ENCODE data around the gene PPP2R5C. TPM values are rescaled to one million over a fixed set of nuclear protein-coding genes. Genes with fewer than 3 reads are reported as not detected.

Gene PPP2R5C
- total RNA-seq, 4 donors from 2014 or later, result 143 to 171 (median 169) TPM

DNA sequence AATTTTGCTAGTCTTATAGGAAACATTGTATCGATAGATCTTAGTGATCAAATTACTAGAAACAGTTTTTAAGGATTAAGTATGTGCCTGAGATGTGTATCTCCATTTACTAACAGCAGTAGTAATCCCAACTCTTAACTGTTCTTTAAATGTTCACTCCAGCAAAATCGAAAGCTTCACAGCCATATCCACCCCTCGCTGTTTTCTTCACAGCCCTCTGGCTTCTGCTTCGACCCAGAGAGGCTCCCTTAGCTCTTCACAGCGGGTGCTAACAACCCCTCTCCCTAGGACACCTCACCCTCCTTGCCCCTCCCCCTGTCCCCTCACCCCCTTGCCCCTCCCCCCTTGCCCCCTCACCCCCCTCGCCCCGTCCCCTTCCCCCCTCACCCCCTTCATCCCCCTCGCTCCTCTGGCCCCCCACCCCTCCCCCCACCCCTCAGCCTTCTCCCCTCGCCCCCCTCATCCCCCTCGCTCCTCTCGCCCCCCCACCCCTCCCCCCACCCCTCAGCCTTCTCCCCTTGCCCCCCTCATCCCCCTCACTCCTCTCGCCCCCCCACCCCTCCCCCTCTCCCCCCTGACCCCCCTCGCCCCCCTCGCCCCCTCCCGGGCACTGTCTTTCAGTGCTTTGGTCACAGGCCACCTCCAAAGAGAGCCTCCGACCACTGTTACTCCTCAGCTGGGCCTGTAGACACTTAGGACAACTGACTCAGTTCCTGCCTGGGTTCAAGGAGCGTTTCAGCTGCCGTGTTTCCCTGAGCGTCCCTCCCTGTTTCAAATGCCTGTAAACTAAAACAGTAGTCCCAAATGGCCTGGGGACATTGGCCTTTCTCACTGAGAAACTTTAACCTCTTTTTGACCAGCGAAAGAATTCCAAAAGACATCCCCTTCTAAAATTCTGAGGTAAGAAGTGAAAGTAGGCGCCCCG lies 156.8 kb downstream of the PPP2R5C start:
- Histone ChIP-seq H3K27ac (no peak overlapping the region), H3K4me1 (no peaks in the 10 kb centered on the region), H3K27me3 (no peaks in the 10 kb centered on the region), H3K9me3 (no peaks in the 10 kb centered on the region), H3K4me3 (no peak overlapping the region), H3K36me3 (no peaks in the 10 kb centered on the region)
- no peak for DNase-seq
- no peak for TF ChIP-seq POLR2A (IDR thresholded peaks at IDR 0.05)
- no peak for TF ChIP-seq CTCF (IDR thresholded peaks at IDR 0.05)
- intact Hi-C loops (cut with DNase I; ENCODE audit: low total_unique reads), result no loop called here

- DNase-seq, result no peak
- Histone ChIP-seq H3K9me3 (no peaks in the 10 kb centered on the region), H3K4me1 (no peaks in the 10 kb centered on the region), H3K27ac (no peak overlapping the region), H3K4me3 (no peak overlapping the region), H3K36me3 (no peaks in the 10 kb centered on the region), H3K27me3 (no peaks in the 10 kb centered on the region)
- no peak for TF ChIP-seq CTCF (IDR thresholded peaks at IDR 0.05)
- TF ChIP-seq POLR2A (IDR thresholded peaks at IDR 0.05), result no peak
- intact Hi-C loops (cut with DNase I; ENCODE audit: low total_unique reads), result no loop called here
Observed at GRCh38 chr14:101920271-101920670, 158.8 kb downstream of the PPP2R5C start.

GRCh38 chr14:101922866-101923265 lies 161.4 kb downstream of the PPP2R5C start:
- intact Hi-C loops (cut with DNase I; ENCODE audit: low total_unique reads), result no loop called here
- no peak overlapping the region for H3K27ac ChIP-seq
- no peaks in the 10 kb centered on the region for H3K9me3 ChIP-seq
- H3K36me3 ChIP-seq, result no peaks in the 10 kb centered on the region
- H3K27me3 ChIP-seq, result no peaks in the 10 kb centered on the region
- no peak for TF ChIP-seq CTCF (IDR thresholded peaks at IDR 0.05)
- TF ChIP-seq POLR2A (IDR thresholded peaks at IDR 0.05), result no peak
- no peaks in the 10 kb centered on the region for H3K4me1 ChIP-seq
- no peak for DNase-seq
- no peak overlapping the region for H3K4me3 ChIP-seq

GRCh38 chr14:101925152-101925551 lies 163.6 kb downstream of the PPP2R5C start:
- no peaks in the 10 kb centered on the region for H3K36me3 ChIP-seq
- intact Hi-C loops (cut with DNase I; ENCODE audit: low total_unique reads), result no loop called here
- H3K9me3 ChIP-seq, result no peaks in the 10 kb centered on the region
- no peak for TF ChIP-seq CTCF (IDR thresholded peaks at IDR 0.05)
- no peak for TF ChIP-seq POLR2A (IDR thresholded peaks at IDR 0.05)
- H3K4me3 ChIP-seq, result no peak overlapping the region
- no peak for DNase-seq
- H3K27ac ChIP-seq, result no peak overlapping the region
- H3K4me1 ChIP-seq, result no peaks in the 10 kb centered on the region
- no peaks in the 10 kb centered on the region for H3K27me3 ChIP-seq

GRCh38 chr14:101926085-101926484 lies 164.6 kb downstream of the PPP2R5C start:
- H3K4me1 ChIP-seq, result no peaks in the 10 kb centered on the region
- intact Hi-C loops (cut with DNase I; ENCODE audit: low total_unique reads), result no loop called here
- no peak overlapping the region for H3K4me3 ChIP-seq
- H3K36me3 ChIP-seq, result no peaks in the 10 kb centered on the region
- DNase-seq, result no peak
- no peaks in the 10 kb centered on the region for H3K9me3 ChIP-seq
- peak overlapping the region in 1 of 2 donors; percentile 88 for H3K27ac ChIP-seq
- TF ChIP-seq POLR2A (IDR thresholded peaks at IDR 0.05) (no peak), CTCF (IDR thresholded peaks at IDR 0.05) (no peak)
- no peaks in the 10 kb centered on the region for H3K27me3 ChIP-seq

Measured in uterus (tissue), 4 donors.